ENCODE results near the gene EFL1.
"Not testable (repeated sequence)": the region's sequence is repeated elsewhere in the genome, so short reads cannot be mapped to it uniquely, and the experiment has no call there.

DNA sequence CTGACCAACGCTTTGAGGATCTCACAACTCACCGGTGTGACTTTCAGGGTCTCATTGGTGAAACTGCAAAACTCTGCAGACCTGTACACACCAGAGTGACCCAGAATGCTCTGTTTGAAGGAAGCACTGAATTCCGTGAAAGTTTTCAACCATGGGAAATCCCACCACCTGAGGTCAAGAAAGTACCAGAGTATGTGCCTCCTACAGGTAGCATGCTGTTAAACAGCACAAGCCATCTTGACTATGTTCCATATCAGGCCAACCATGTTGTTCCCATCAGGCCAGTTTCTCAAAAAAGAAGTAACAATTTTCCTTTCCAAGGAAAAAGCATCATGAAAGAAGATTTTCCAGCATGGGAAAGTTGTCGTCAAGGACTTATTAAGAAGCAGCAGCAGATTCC lies 19.9 kb upstream of the EFL1 start:
- not testable (repeated sequence) for TF ChIP-seq TAF1 (conservative IDR thresholded peaks at IDR 0.05); YY1 (IDR thresholded peaks at IDR 0.05); RAD21 (IDR thresholded peaks at IDR 0.05); JUND (IDR thresholded peaks at IDR 0.05); GABPA (IDR thresholded peaks at IDR 0.05 in 1 of 2, conservative IDR thresholded peaks at IDR 0.05 in 1 of 2); EGR1 (IDR thresholded peaks at IDR 0.05; ENCODE audit: low read depth in 2 of 2); FOXA2 (IDR thresholded peaks at IDR 0.05)
- TF ChIP-seq, protein P1, sequence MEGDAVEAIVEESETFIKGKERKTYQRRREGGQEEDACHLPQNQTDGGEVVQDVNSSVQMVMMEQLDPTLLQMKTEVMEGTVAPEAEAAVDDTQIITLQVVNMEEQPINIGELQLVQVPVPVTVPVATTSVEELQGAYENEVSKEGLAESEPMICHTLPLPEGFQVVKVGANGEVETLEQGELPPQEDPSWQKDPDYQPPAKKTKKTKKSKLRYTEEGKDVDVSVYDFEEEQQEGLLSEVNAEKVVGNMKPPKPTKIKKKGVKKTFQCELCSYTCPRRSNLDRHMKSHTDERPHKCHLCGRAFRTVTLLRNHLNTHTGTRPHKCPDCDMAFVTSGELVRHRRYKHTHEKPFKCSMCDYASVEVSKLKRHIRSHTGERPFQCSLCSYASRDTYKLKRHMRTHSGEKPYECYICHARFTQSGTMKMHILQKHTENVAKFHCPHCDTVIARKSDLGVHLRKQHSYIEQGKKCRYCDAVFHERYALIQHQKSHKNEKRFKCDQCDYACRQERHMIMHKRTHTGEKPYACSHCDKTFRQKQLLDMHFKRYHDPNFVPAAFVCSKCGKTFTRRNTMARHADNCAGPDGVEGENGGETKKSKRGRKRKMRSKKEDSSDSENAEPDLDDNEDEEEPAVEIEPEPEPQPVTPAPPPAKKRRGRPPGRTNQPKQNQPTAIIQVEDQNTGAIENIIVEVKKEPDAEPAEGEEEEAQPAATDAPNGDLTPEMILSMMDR (IDR thresholded peaks at IDR 0.05; ENCODE audit: low read depth, low read length, missing input control) = not testable (repeated sequence)
- TF ChIP-seq, protein P2, sequence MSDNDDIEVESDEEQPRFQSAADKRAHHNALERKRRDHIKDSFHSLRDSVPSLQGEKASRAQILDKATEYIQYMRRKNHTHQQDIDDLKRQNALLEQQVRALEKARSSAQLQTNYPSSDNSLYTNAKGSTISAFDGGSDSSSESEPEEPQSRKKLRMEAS (IDR thresholded peaks at IDR 0.05) = not testable (repeated sequence)
- TF ChIP-seq, protein P3, sequence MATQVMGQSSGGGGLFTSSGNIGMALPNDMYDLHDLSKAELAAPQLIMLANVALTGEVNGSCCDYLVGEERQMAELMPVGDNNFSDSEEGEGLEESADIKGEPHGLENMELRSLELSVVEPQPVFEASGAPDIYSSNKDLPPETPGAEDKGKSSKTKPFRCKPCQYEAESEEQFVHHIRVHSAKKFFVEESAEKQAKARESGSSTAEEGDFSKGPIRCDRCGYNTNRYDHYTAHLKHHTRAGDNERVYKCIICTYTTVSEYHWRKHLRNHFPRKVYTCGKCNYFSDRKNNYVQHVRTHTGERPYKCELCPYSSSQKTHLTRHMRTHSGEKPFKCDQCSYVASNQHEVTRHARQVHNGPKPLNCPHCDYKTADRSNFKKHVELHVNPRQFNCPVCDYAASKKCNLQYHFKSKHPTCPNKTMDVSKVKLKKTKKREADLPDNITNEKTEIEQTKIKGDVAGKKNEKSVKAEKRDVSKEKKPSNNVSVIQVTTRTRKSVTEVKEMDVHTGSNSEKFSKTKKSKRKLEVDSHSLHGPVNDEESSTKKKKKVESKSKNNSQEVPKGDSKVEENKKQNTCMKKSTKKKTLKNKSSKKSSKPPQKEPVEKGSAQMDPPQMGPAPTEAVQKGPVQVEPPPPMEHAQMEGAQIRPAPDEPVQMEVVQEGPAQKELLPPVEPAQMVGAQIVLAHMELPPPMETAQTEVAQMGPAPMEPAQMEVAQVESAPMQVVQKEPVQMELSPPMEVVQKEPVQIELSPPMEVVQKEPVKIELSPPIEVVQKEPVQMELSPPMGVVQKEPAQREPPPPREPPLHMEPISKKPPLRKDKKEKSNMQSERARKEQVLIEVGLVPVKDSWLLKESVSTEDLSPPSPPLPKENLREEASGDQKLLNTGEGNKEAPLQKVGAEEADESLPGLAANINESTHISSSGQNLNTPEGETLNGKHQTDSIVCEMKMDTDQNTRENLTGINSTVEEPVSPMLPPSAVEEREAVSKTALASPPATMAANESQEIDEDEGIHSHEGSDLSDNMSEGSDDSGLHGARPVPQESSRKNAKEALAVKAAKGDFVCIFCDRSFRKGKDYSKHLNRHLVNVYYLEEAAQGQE (IDR thresholded peaks at IDR 0.05) = not testable (repeated sequence)
- TF ChIP-seq, protein P4, sequence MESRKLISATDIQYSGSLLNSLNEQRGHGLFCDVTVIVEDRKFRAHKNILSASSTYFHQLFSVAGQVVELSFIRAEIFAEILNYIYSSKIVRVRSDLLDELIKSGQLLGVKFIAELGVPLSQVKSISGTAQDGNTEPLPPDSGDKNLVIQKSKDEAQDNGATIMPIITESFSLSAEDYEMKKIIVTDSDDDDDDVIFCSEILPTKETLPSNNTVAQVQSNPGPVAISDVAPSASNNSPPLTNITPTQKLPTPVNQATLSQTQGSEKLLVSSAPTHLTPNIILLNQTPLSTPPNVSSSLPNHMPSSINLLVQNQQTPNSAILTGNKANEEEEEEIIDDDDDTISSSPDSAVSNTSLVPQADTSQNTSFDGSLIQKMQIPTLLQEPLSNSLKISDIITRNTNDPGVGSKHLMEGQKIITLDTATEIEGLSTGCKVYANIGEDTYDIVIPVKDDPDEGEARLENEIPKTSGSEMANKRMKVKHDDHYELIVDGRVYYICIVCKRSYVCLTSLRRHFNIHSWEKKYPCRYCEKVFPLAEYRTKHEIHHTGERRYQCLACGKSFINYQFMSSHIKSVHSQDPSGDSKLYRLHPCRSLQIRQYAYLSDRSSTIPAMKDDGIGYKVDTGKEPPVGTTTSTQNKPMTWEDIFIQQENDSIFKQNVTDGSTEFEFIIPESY (IDR thresholded peaks at IDR 0.05) = not testable (repeated sequence)
- TF ChIP-seq, protein P5, sequence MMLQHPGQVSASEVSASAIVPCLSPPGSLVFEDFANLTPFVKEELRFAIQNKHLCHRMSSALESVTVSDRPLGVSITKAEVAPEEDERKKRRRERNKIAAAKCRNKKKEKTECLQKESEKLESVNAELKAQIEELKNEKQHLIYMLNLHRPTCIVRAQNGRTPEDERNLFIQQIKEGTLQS (IDR thresholded peaks at IDR 0.05) = not testable (repeated sequence)

All from liver (tissue), 3 donors.